Measurements from ENCODE around the gene ZNF609.
"Not testable (repeated sequence)": the region's sequence is repeated elsewhere in the genome, so short reads cannot be mapped to it uniquely, and the experiment has no call there.

Gene ZNF609

GRCh38 chr15:64623347-64623996 lies 163.1 kb downstream of the ZNF609 start:
- no peak for DNase-seq

- no peak for DNase-seq
Observed at GRCh38 chr15:64624242-64624641, 163.9 kb downstream of the ZNF609 start.

- no peak for DNase-seq
Observed at GRCh38 chr15:64629063-64629462, 168.7 kb downstream of the ZNF609 start.

- no peak for DNase-seq
Observed at GRCh38 chr15:64630396-64631107, 170.2 kb downstream of the ZNF609 start.

GRCh38 chr15:64632639-64633038 lies 172.3 kb downstream of the ZNF609 start:
- DNase-seq = not testable (repeated sequence)

- no peak for DNase-seq
Observed at GRCh38 chr15:64633332-64633731, 173.0 kb downstream of the ZNF609 start.

GRCh38 chr15:64634027-64634426 lies 173.6 kb downstream of the ZNF609 start:
- DNase-seq = no peak

GRCh38 chr15:64634576-64635498 lies 174.5 kb downstream of the ZNF609 start:
- DNase-seq = no peak

DNA sequence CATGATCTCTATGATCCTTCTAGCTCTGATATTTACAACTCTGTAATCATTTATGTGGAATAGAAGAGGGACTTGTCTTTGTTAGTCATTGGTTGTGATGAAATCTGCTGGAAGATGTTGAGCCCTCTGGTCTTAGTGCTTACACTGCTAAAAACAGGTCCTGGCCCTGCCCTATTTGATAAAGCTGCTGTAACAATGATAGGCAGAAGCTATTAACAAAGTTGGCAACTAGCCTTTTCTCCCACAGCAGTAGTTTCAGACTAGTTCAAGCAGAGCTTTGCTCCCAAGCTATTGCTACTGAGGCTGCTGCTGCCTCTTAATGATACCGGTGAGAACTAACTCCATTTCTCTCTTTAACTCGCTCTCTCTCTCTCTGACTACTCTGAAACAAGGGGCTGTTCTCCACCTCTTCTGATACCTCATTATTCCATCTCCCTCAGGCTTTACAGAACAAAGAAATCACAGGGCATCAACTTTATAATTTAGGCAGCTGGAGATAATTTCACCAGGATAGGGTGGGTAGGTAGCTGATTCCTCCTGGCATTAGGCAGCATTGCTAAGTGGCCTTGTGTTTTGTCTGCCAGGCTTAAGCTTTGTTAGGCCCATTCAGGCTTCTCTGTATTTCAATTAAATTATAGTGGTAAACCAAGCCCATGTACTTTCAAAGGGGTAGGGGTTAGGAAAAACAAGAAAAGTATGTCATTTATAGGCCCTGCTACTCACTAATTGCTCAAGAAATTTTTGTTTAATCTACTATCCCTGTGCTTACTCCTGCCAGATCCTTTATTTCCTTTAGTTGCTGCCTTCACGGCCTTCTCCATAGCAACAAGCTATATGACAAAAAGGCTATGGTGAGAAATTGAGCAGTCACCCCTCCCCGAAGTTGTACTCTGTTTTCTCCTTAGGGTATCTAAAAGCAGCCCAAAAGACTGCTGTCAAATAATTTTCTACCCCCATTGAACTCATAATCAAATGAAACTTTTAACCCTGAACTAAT lies 175.4 kb downstream of the ZNF609 start:
- DNase-seq = peak in 2 of 14 donors; percentile 3 to 6

DNA sequence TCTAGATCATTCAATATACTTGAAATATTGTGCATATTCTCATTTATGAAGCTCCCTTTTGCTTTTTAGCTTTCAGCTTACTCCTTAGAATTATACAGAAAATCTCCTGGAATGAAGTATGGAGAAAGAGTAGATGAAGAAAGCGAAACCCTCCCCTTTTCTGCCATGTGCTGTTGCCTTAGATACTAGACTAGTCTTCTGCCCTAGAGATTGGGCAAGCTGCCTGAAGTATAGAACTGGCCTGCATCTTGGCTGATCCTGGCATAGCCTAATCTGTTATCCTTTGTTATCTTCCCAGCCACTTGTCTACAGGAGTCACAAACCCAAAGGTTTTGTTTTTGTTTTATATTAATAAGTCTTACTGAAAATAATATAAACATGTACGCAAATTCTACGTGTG lies 176.2 kb downstream of the ZNF609 start:
- no peak for DNase-seq

- DNase-seq = no peak
Observed at GRCh38 chr15:64637412-64637811, 177.0 kb downstream of the ZNF609 start.

DNA sequence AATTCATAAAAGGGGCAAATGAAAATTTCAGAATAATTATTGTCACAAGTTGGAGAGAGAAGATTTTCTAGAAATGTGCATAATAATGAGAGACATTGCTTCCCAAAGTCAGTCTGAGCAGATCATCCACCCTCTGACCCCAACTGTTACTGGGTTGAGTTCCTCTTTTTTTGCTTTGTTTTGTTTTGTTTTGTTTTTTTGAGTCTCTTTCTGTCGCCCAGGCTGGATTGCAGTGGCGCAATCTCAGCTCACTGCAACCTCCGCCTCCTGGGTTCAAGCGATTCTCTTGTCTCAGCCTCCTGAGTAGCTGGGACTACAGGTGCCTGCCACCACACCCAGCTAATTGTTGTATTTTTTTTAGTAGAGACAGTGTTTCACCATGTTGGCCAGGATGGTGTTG lies 179.4 kb downstream of the ZNF609 start:
- DNase-seq = not testable (repeated sequence)

GRCh38 chr15:64640146-64640871 lies 179.9 kb downstream of the ZNF609 start:
- no peak for DNase-seq

DNA sequence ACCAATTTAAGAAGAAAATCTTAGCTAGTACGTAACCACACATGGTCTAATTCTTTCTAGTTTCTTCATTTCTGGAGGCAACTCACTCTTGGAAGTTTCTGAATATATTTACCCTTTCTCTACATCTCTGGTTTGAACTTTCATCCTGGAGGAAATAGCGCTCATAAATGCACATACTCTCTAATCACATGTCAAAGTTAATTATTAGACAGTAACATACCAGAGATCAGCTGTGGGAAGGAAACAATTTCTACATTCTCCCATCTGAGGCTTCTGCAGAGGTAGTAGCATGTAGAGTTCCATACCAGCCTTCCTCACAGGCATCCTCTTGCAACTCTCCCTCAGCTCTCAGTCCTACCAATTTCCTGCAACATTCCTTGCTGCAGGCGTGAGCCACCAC lies 182.5 kb downstream of the ZNF609 start:
- no peak for DNase-seq

DNA sequence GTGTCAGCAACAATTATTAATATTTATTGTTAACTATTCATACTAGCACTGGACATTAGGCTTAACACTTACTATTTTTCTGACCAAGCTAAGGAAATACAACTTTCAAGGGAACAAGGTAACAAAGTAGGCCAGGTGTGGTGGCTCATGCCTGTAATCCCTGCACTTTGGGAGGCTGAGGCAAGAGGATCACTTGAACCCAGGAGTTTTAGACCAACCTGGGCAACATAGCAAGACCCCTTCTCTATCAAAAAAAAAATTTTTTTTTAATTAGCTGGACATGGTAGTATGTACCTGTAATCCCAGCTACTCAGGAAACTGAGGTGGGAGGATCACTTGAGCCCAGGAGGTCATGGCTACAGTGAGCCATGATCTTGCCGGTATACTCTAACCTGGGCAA lies 183.3 kb downstream of the ZNF609 start:
- DNase-seq = no peak

GRCh38 chr15:64644811-64645210 lies 184.4 kb downstream of the ZNF609 start:
- DNase-seq = not testable (repeated sequence)

DNA sequence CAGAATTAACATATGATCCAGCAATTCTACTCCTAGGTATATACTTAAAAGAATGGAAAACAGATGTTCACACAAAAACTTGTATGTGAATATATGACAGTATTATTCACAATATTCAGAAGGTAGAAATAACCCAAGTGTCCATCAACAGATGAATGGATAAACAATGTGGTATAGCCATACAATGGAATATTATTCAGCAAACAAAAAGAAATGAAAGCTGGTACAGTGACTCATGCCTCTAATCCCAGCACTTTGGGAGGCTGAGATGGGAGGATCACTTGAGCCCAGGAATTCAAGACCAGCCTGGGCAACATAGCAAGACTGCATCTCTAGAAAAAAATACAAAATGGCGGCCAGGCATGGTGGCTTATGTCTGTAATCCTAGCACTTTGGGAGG lies 185.6 kb downstream of the ZNF609 start:
- DNase-seq = no peak

GRCh38 chr15:64647367-64647766 lies 187.0 kb downstream of the ZNF609 start:
- DNase-seq = no peak

DNA sequence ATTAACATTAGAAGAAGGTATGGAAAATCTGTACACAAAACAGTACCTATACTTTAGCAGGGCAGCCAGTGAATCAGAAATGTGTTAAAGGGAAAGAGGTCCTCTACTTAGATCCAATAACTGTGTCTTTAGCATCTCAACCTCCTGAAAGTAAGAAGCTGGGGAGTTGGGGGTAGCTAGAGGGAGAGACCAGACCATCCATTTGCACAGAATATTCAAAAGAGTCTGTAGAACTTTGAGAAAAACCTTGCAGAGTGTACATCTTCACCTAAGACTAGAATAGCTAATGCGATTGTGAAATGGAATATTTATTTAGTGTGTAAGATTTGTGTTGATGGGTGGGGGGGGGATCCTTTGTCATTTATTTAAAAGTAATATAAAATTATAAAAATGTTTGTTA lies 190.2 kb downstream of the ZNF609 start:
- no peak for DNase-seq

- DNase-seq = no peak
Observed at GRCh38 chr15:64651601-64652191, 191.3 kb downstream of the ZNF609 start.

- DNase-seq = no peak
Observed at GRCh38 chr15:64653757-64654156, 193.4 kb downstream of the ZNF609 start.

Data from C1 segment of cervical spinal cord (tissue), 14 donors.